ENCODE results near the gene KIF6.

Gene KIF6

DNA sequence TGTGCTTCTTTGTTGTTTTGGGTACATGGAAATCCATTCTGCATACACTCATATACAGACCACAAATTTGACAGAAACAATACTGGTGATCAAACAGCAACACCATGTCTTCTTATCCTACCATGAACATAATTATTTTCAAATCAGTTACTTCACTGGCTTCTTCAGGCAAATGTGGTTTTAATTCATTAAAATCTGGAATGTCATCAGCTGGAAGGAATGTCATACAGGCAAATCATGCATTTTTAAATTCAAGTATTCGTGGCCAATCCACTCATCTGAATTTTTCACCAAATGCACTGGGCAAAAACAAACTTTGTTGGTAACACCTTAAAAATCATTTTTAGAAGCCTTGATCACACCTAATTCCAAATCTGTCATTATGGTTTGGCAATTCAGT lies 59.3 kb downstream of the KIF6 start (continued):
- TF ChIP-seq SCRT1 (tag by site-specific recombination; IDR thresholded peaks at IDR 0.05; ENCODE audit: borderline replicate concordance) (no peak), ZNF830 (tag by site-specific recombination; IDR thresholded peaks at IDR 0.05; ENCODE audit: low read depth) (no peak), ZFP41 (tag by site-specific recombination; IDR thresholded peaks at IDR 0.05; ENCODE audit: borderline replicate concordance) (no peak)
- TF ChIP-seq, protein P1, sequence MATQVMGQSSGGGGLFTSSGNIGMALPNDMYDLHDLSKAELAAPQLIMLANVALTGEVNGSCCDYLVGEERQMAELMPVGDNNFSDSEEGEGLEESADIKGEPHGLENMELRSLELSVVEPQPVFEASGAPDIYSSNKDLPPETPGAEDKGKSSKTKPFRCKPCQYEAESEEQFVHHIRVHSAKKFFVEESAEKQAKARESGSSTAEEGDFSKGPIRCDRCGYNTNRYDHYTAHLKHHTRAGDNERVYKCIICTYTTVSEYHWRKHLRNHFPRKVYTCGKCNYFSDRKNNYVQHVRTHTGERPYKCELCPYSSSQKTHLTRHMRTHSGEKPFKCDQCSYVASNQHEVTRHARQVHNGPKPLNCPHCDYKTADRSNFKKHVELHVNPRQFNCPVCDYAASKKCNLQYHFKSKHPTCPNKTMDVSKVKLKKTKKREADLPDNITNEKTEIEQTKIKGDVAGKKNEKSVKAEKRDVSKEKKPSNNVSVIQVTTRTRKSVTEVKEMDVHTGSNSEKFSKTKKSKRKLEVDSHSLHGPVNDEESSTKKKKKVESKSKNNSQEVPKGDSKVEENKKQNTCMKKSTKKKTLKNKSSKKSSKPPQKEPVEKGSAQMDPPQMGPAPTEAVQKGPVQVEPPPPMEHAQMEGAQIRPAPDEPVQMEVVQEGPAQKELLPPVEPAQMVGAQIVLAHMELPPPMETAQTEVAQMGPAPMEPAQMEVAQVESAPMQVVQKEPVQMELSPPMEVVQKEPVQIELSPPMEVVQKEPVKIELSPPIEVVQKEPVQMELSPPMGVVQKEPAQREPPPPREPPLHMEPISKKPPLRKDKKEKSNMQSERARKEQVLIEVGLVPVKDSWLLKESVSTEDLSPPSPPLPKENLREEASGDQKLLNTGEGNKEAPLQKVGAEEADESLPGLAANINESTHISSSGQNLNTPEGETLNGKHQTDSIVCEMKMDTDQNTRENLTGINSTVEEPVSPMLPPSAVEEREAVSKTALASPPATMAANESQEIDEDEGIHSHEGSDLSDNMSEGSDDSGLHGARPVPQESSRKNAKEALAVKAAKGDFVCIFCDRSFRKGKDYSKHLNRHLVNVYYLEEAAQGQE (tag by site-specific recombination; IDR thresholded peaks at IDR 0.05): no peak

GRCh38 chr6:39664173-39664572 lies 61.0 kb downstream of the KIF6 start:
- Histone ChIP-seq H3K36me3 (ENCODE audit: control insufficient read depth in 2 of 2, insufficient read depth in 1 of 2, low read length in 2 of 2) (no peaks in the 10 kb centered on the region), H3K4me1 (ENCODE audit: control insufficient read depth, insufficient read depth, low read length) (no peaks in the 10 kb centered on the region), H3K4me3 (ENCODE audit: low read depth, low read length) (no peak overlapping the region), H3K27ac (ENCODE audit: extremely low read depth, low read depth, low read length) (no peak overlapping the region), H3K9me3 (ENCODE audit: control insufficient read depth, insufficient read depth, low read depth, low read length) (no peaks in the 10 kb centered on the region)
- ChIA-PET POLR2A (no interaction called here), CTCF (interaction anchor here (1.2 to 1.3 kb wide), 2 partner anchors 10 to 201 kb away, joined by 3 to 5 read pairs; no protein-coding TSS in a partner anchor)
- no peak for TF ChIP-seq ZNF830 (tag by site-specific recombination; IDR thresholded peaks at IDR 0.05; ENCODE audit: low read depth)
- no peak for TF ChIP-seq ZNF335 (tag by site-specific recombination; conservative IDR thresholded peaks at IDR 0.05)
- TF ChIP-seq HOXC10 (CRISPR knock-in tag; IDR thresholded peaks at IDR 0.05): no peak
- TF ChIP-seq ZNF580 (tag by site-specific recombination; IDR thresholded peaks at IDR 0.05): no peak
- TF ChIP-seq HOXA7 (CRISPR knock-in tag; IDR thresholded peaks at IDR 0.05; ENCODE audit: borderline replicate concordance): no peak
- TF ChIP-seq, protein P2, sequence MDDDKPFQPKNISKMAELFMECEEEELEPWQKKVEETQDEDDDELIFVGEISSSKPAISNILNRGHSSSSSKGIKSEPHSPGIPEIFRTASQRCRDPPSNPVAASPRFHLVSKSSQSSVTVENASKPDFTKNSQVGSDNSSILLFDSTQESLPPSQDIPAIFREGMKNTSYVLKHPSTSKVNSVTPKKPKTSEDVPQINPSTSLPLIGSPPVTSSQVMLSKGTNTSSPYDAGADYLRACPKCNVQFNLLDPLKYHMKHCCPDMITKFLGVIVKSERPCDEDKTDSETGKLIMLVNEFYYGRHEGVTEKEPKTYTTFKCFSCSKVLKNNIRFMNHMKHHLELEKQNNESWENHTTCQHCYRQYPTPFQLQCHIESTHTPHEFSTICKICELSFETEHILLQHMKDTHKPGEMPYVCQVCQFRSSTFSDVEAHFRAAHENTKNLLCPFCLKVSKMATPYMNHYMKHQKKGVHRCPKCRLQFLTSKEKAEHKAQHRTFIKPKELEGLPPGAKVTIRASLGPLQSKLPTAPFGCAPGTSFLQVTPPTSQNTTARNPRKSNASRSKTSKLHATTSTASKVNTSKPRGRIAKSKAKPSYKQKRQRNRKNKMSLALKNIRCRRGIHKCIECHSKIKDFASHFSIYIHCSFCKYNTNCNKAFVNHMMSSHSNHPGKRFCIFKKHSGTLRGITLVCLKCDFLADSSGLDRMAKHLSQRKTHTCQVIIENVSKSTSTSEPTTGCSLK (tag by site-specific recombination; IDR thresholded peaks at IDR 0.05): no peak
- TF ChIP-seq ZNF513 (tag by site-specific recombination; IDR thresholded peaks at IDR 0.05): no peak
- no peak for TF ChIP-seq ZNF184 (tag by site-specific recombination; IDR thresholded peaks at IDR 0.05)
- no peak for TF ChIP-seq ZNF521 (tag by site-specific recombination; IDR thresholded peaks at IDR 0.05)
- TF ChIP-seq, protein P3, sequence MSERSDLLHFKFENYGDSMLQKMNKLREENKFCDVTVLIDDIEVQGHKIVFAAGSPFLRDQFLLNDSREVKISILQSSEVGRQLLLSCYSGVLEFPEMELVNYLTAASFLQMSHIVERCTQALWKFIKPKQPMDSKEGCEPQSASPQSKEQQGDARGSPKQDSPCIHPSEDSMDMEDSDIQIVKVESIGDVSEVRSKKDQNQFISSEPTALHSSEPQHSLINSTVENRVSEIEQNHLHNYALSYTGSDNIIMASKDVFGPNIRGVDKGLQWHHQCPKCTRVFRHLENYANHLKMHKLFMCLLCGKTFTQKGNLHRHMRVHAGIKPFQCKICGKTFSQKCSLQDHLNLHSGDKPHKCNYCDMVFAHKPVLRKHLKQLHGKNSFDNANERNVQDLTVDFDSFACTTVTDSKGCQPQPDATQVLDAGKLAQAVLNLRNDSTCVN (tag by site-specific recombination; optimal IDR thresholded peaks at IDR 0.05): no peak
- no peak for TF ChIP-seq ZFHX2 (tag by site-specific recombination; conservative IDR thresholded peaks at IDR 0.05)
- no peak for TF ChIP-seq ELK4 (IDR thresholded peaks at IDR 0.05; ENCODE audit: borderline replicate concordance, low read depth, low read length)
- TF ChIP-seq, protein P4, sequence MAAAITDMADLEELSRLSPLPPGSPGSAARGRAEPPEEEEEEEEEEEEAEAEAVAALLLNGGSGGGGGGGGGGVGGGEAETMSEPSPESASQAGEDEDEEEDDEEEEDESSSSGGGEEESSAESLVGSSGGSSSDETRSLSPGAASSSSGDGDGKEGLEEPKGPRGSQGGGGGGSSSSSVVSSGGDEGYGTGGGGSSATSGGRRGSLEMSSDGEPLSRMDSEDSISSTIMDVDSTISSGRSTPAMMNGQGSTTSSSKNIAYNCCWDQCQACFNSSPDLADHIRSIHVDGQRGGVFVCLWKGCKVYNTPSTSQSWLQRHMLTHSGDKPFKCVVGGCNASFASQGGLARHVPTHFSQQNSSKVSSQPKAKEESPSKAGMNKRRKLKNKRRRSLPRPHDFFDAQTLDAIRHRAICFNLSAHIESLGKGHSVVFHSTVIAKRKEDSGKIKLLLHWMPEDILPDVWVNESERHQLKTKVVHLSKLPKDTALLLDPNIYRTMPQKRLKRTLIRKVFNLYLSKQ (tag by site-specific recombination; IDR thresholded peaks at IDR 0.05; ENCODE audit: borderline replicate concordance): no peak
